HUES48 (cell line): ENCODE results near the gene SLC5A11.

Source experiments
- H3K27ac ChIP-seq: one replicate; pipeline ENCODE4 v1.7.0; 2013; ENCODE audit warnings: low read depth, low read length, inconsistent platforms
- H3K27me3 ChIP-seq: 2 replicates; pipeline ENCODE4 v1.6.1; 2013; ENCODE audit warnings: mild to moderate bottlenecking, low read length; ENCODE audit not compliant: control insufficient read depth, insufficient read depth
- H3K36me3 ChIP-seq: 2 replicates; pipeline ENCODE4 v1.6.1; 2013; ENCODE audit warnings: low read length; ENCODE audit not compliant: control insufficient read depth, insufficient read depth
- H3K4me1 ChIP-seq: 2 replicates; pipeline ENCODE4 v1.6.1; 2013; ENCODE audit warnings: mild to moderate bottlenecking, low read length; ENCODE audit not compliant: control insufficient read depth, insufficient read depth
- H3K4me3 ChIP-seq: 2 replicates; pipeline ENCODE4 v1.5.1; 2013; ENCODE audit warnings: mild to moderate bottlenecking, low read depth, low read length
- H3K9ac ChIP-seq: 2 replicates; pipeline ENCODE4 v1.6.1; 2013; ENCODE audit warnings: mild to moderate bottlenecking, low read depth, low read length, moderate library complexity
- H3K9me3 ChIP-seq: 2 replicates; pipeline ENCODE4 v1.6.1; 2013; ENCODE audit warnings: low read length; ENCODE audit not compliant: control insufficient read depth, insufficient read depth

Gene SLC5A11

DNA sequence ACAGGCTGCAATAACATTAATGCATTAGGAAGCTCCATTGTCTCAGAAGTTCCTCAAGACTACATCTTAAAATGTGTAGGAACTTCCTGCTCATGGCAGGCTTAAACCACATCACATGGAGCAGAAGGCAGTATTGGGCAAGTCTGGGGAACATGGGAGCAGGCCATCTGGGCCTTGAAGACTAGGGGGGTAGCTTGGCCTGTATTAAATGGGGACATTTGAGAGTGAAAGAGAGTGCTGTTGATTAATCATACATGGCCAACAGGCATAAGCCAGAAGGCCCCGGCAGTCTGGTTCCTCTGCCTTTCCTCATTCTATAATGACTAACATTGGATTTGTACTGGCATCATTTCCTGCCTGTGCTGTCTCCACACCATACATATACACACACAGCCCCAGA lies 25.2 kb upstream of the SLC5A11 start:
- Histone ChIP-seq H3K4me3 (no peak overlapping the region), H3K27ac (no peak overlapping the region), H3K36me3 (peaks cover 99% of the 10 kb centered on the region)

GRCh38 chr16:24821129-24821528 lies 24.6 kb upstream of the SLC5A11 start:
- H3K27me3 ChIP-seq: no peaks in the 10 kb centered on the region
- H3K4me3 ChIP-seq: no peak overlapping the region
- H3K4me1 ChIP-seq: no peaks in the 10 kb centered on the region
- no peak overlapping the region for H3K27ac ChIP-seq
- H3K36me3 ChIP-seq: peaks cover 99% of the 10 kb centered on the region
- H3K9me3 ChIP-seq: no peaks in the 10 kb centered on the region
- no peak overlapping the region for H3K9ac ChIP-seq

More for the DNA sequence above, 25.2 kb upstream of the SLC5A11 start:
- H3K27me3 ChIP-seq: no peaks in the 10 kb centered on the region
- H3K4me1 ChIP-seq: no peaks in the 10 kb centered on the region
- H3K9ac ChIP-seq: no peak overlapping the region
- no peaks in the 10 kb centered on the region for H3K9me3 ChIP-seq

- Histone ChIP-seq H3K9me3 (no peaks in the 10 kb centered on the region), H3K36me3 (peaks cover 99% of the 10 kb centered on the region), H3K4me3 (no peak overlapping the region), H3K4me1 (no peaks in the 10 kb centered on the region), H3K9ac (no peak overlapping the region), H3K27me3 (no peaks in the 10 kb centered on the region), H3K27ac (no peak overlapping the region)
These were observed 23.2 kb upstream of the SLC5A11 start for GRCh38 chr16:24822542-24822941.

DNA sequence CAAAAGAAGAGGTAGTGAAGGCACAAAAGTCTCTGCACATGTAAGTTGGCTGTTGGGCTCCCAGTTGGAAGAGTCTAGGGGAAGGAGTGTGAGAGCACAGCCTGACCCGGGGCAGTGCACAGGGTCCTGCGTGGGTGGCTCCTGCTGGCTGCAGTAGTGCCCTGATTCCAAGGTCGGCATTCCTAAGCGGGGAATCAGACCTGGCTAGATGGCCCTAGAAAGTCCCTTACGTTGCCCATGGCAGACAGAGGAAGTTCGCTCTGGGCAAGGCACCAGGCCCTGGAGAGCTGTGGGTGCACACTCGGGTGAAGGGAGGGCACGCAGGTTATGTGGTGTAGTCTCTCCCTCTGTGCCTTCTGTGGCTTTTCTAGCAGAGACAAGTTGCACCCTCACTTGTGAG lies 22.8 kb upstream of the SLC5A11 start:
- Histone ChIP-seq H3K27me3 (no peaks in the 10 kb centered on the region), H3K27ac (no peak overlapping the region), H3K9me3 (no peaks in the 10 kb centered on the region), H3K36me3 (peaks cover 96% of the 10 kb centered on the region), H3K4me1 (no peaks in the 10 kb centered on the region), H3K4me3 (no peak overlapping the region), H3K9ac (no peak overlapping the region)

DNA sequence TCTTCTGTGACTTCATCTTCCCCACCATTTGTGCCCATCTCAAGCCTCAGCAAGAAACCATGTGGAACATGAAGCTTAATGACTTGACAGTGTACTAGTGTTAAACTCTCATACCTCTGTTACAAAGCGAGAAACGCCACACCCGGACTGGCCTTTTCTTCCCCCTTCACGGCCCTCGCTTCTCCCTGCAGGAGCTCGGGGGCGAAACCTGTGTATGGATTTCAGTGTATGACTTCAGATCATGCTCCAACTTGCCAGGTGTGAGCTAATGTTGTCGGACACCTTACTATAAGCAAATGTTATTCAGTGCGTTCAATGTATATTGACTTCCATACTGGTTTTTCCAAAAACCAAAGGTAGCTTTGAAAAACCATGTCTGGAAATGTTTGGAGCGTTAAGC lies 20.1 kb upstream of the SLC5A11 start:
- no peak overlapping the region for H3K4me3 ChIP-seq
- H3K27me3 ChIP-seq: no peaks in the 10 kb centered on the region
- no peak overlapping the region for H3K9ac ChIP-seq
- H3K36me3 ChIP-seq: peaks cover 76% of the 10 kb centered on the region
- H3K9me3 ChIP-seq: no peaks in the 10 kb centered on the region
- H3K27ac ChIP-seq: no peak overlapping the region
- H3K4me1 ChIP-seq: no peaks in the 10 kb centered on the region

- peaks cover 71% of the 10 kb centered on the region for H3K36me3 ChIP-seq
- no peaks in the 10 kb centered on the region for H3K4me1 ChIP-seq
- H3K27ac ChIP-seq: no peak overlapping the region
- H3K27me3 ChIP-seq: no peaks in the 10 kb centered on the region
- H3K9ac ChIP-seq: no peak overlapping the region
- H3K9me3 ChIP-seq: no peaks in the 10 kb centered on the region
- no peak overlapping the region for H3K4me3 ChIP-seq
These were observed 19.6 kb upstream of the SLC5A11 start for GRCh38 chr16:24826096-24826690.

DNA sequence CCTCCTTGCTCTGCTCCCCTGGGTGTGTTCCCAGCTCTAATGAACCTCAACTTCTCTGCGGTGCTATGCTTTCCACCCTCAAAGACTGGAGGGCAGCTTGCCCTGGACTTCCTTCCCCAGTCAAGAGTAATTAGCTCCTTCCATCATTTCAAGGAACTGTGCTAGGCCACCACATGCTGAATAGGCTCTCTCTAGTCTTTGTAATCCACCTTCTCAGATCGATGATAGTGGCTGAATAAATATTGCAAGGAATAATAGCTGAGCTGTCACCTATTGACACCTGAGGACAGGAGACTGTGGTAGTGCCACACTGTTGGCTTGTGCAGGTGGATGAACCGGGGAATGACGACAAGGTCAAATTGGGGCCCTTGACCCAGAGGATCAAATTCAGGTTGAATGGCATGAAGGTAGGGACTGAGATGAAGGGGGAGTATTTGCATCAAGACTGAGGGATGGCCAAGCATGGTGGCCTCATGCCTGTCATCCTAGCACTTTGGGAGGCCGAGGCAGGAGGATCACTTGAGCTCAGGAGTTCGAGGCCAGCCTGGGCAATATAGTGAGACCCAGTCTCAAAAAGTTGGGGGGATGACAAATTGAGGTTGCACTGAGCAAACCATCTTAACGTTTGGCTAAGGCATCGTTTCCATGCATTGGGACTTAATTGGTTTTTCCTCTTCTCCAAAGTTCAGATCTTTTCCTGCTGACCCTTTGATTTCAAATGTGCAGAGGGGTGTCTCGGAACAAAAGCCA lies 18.8 kb upstream of the SLC5A11 start:
- Histone ChIP-seq H3K9ac (no peak overlapping the region), H3K4me3 (no peak overlapping the region), H3K4me1 (no peaks in the 10 kb centered on the region), H3K9me3 (no peaks in the 10 kb centered on the region), H3K36me3 (peaks cover 63% of the 10 kb centered on the region), H3K27me3 (no peaks in the 10 kb centered on the region), H3K27ac (no peak overlapping the region)

- Histone ChIP-seq H3K9ac (no peak overlapping the region), H3K27me3 (no peaks in the 10 kb centered on the region), H3K4me1 (no peaks in the 10 kb centered on the region), H3K9me3 (no peaks in the 10 kb centered on the region), H3K4me3 (no peak overlapping the region), H3K27ac (no peak overlapping the region), H3K36me3 (peaks cover 42% of the 10 kb centered on the region)
These were observed 16.6 kb upstream of the SLC5A11 start for GRCh38 chr16:24829153-24829552.

GRCh38 chr16:24833352-24833751 lies 12.4 kb upstream of the SLC5A11 start:
- Histone ChIP-seq H3K27ac (no peak overlapping the region), H3K9ac (no peak overlapping the region), H3K9me3 (no peaks in the 10 kb centered on the region), H3K27me3 (no peaks in the 10 kb centered on the region), H3K36me3 (peaks cover 5% of the 10 kb centered on the region; the same call in 1 of the 2 replicates), H3K4me1 (no peaks in the 10 kb centered on the region), H3K4me3 (no peak overlapping the region)

DNA sequence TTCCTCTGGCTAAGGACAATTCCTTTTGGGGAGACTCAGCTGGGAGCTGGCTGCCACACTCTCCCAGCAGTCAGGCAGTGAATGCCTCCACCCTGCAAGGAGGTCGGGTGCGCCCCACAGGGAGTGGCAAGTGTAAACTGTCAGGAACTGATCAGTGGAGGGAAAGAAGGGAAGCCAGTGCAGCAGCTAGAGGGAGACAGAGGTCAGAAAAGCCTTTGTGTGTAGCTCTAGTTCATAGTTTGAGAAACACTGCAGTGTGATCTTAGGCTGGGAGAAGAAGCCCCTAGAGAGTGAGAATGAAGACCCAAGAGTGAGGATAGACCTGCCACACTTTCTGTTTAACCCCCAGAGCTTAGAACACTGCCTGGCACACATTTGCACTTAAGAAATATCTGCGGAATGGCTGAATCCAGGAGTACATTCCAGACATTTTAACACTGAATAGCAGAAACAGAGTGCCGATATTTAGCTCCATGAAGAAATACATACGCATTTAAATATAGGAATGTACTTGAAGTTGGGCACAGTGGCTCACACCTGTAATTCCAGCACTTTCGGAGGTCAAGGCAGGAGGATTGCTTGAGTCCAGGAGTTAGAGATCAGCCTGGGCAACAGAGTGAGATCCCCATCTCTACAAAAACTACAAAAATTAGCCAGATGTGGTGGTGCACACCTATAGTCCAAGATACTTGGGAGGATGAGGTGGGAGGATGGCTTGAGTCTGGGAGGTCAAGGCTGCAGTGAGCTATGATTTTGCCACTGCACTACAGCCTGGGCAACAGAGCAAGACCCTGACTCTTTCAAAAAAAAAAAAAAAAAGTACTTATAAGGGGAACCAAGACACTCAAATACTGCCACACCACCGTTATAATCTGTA lies 11.1 kb upstream of the SLC5A11 start:
- Histone ChIP-seq H3K27me3 (no peaks in the 10 kb centered on the region), H3K9me3 (no peaks in the 10 kb centered on the region), H3K27ac (no peak overlapping the region), H3K4me1 (no peaks in the 10 kb centered on the region), H3K36me3 (no peaks in the 10 kb centered on the region), H3K4me3 (no peak overlapping the region), H3K9ac (no peak overlapping the region)

GRCh38 chr16:24836836-24837235 lies 8.9 kb upstream of the SLC5A11 start:
- H3K27me3 ChIP-seq: no peaks in the 10 kb centered on the region
- H3K9me3 ChIP-seq: no peaks in the 10 kb centered on the region
- no peak overlapping the region for H3K4me3 ChIP-seq
- H3K4me1 ChIP-seq: no peaks in the 10 kb centered on the region
- H3K27ac ChIP-seq: no peak overlapping the region
- no peak overlapping the region for H3K9ac ChIP-seq
- no peaks in the 10 kb centered on the region for H3K36me3 ChIP-seq
